Measurements from ENCODE around the gene SEPTIN11. TPM values are rescaled to one million over a fixed set of nuclear protein-coding genes. Genes with fewer than 3 reads are reported as not detected.

SEPTIN11 gene
- total RNA-seq: 10 to 100 TPM; 33.3 to 69.3 TPM

DNA sequence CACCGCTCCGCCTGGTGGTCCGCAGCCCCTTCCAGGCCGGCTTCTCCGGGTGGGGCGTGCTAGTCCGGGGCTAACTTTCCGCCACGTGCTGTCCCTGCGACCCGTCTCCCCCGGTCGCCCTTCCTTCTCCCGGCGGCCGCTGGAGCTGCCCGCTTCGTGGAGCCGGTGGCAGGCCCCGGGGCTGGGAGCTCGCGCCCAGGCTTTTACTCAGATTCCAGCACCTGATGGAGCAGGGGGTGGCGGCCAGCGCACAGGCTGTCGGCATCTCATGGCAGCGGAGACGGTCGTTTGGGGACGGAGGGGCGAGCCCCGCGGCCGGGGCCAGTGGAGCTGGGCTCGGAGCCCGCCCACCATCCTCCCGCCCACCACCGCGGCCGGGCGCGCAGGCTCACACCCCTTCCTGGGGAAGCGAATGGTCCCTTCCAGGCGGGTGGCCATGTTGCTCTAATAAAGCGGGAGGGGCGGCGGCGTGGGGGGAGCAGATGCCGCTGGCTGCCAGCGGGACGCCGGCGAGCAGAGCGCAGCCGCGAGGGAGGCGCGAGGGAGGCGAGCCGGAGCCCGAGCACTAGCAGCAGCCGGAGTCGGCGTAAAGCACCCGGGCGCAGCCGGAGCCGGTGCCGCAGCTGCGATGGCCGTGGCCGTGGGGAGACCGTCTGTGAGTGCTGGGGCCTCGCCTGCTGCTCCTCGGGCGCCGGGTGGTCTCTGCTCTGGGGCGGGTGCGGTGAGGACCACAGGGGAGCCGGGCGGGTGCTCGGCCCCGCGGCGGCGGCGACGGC lies at the start of gene SEPTIN11:
Gene SEPTIN11, plus strand, starts transcription at position 477 of the 776 bp plus-strand sequence. Its CDS starts 152 bp downstream, at position 629.
- CTCF ChIA-PET: interaction anchor here (0.8 to 1.1 kb wide), 2 partner anchors 31 to 96 kb away, joined by 4 to 5 read pairs; no protein-coding TSS in a partner anchor
- H3K27me3 Mint-ChIP-seq: peaks cover 36% of the 10 kb centered on the region

DNA sequence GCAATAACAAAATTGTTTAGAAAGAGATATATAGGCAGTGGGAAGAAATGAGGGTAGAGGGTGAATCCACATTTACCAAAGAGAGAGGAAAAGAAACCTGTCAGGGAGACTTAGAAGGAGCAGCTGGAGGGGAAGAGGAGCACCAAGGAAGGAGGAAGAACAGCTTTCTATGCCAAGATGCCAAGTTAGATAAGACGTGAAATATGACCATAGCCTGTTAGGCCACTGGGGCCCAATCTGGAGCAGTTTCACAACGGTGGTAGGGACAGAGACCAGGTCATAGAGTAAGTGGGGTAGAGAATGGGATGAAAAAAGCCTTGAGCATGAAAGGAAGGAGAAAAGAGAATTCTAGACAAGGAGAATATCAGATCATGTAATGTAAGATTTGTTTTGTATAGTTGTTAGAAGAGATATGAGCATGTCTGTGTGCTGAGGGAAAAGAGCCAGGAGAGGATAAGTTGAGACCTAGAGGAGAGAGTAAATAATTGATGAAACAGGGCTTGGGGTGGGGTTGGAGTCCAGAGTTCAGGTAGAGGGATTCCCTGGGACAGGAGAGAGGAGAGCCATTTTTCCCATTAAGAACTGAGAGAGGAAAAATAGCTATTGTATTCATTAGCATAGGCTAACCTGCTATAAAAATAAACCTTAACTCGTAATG lies 47.2 kb upstream of the SEPTIN11 start:
- CTCF ChIA-PET: no interaction called here
- DNase-seq (no peak), ATAC-seq (no peak)
- peaks cover 26% of the 10 kb centered on the region for H3K27me3 Mint-ChIP-seq
- no peak overlapping the region for H3K4me3 Mint-ChIP-seq
- H3K36me3 Mint-ChIP-seq: no peaks in the 10 kb centered on the region
- H3K4me1 Mint-ChIP-seq: peaks cover 9% of the 10 kb centered on the region
- H3K27ac Mint-ChIP-seq: no peak overlapping the region
- H3K9me3 Mint-ChIP-seq (ENCODE audit: low read depth): no peaks in the 10 kb centered on the region

More for the DNA sequence above, at the start of gene SEPTIN11:
- Mint-ChIP-seq H3K4me3 (peak within 1 kb of the TSS; percentile 87), H3K4me1 (peaks cover 17% of the 10 kb centered on the region), H3K9me3 (ENCODE audit: low read depth) (no peaks in the 10 kb centered on the region), H3K27ac (peak within 1 kb of the TSS; percentile 73), H3K36me3 (peaks cover 5% of the 10 kb centered on the region)
- ATAC-seq (peak; percentile 73), DNase-seq (peak; percentile 87)

DNA sequence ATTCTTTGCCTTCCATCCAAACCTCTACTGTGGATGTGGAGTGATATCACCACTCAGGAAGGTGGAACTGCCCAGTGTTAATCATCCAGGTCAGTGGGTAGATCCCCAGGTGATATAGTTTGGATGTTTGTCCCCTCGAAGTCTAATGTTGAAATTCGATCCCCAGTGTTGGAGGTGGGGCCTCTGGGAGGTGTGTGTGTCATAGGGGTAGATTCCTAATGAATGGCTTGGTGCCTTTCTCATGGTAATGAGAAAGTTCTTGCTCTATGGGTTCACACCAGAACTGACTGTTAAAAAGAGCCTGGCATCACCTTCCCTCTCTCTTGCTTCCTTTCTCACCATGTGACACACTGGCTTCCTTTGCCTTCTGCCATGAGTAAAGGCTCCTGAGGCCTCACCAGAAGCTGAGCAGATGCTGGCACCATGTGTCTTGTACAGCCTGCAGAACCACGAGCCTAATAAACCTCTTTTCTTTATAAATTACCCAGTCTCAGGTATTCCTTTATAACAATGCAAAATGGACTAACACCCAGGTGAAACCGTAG lies 44.8 kb upstream of the SEPTIN11 start:
- CTCF ChIA-PET: no interaction called here
- DNase-seq: no peak
- Mint-ChIP-seq H3K4me3 (no peak overlapping the region), H3K27ac (no peak overlapping the region), H3K27me3 (peaks cover 12% of the 10 kb centered on the region), H3K36me3 (no peaks in the 10 kb centered on the region), H3K9me3 (ENCODE audit: low read depth) (no peaks in the 10 kb centered on the region), H3K4me1 (no peaks in the 10 kb centered on the region)
- ATAC-seq: no peak

DNA sequence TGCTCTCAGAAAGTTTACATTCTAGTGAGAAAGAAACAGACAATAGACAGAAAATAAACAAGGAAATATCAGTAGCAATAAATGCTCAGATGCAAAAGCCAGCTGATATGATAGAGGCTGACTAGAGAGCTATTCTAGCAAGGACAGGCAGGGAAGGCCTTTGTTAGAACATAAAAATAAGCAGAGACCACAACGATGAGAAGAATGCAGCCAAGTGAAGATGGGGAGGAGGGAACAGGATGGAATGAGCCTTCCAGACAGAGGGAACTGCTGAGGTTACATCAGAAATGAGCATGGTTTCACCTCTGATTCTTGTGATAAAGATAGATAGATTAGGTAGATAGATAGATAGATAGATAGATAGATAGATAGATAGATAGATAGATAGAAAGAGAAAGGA lies 44.0 kb upstream of the SEPTIN11 start:
- ATAC-seq: no peak
- no peaks in the 10 kb centered on the region for H3K9me3 Mint-ChIP-seq (ENCODE audit: low read depth)
- H3K4me1 Mint-ChIP-seq: no peaks in the 10 kb centered on the region
- no peak overlapping the region for H3K27ac Mint-ChIP-seq
- no peaks in the 10 kb centered on the region for H3K36me3 Mint-ChIP-seq
- H3K27me3 Mint-ChIP-seq: peaks cover 12% of the 10 kb centered on the region
- CTCF ChIA-PET: no interaction called here
- no peak for DNase-seq
- no peak overlapping the region for H3K4me3 Mint-ChIP-seq

DNA sequence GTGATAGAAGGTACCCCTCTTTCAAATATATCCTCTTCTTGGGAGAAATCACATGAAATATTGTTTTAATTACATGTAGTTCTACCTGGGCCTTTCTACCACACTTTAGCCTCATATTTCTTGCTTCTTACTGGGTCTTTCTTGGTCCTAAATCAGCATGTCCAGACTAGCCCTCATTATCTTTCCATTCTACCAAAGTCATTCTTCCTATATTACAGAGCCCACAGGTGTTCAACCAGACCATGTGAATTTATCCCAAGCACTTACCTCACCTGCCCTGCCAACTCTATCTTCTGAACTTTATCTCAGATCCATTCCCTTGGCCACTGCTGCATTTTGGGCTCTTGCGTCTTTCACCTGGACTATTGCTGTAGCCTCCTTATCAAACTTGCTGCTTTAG lies 39.8 kb upstream of the SEPTIN11 start:
- CTCF ChIA-PET: no interaction called here
- H3K36me3 Mint-ChIP-seq: no peaks in the 10 kb centered on the region
- no peak overlapping the region for H3K4me3 Mint-ChIP-seq
- peaks cover 31% of the 10 kb centered on the region for H3K27me3 Mint-ChIP-seq
- H3K27ac Mint-ChIP-seq: no peak overlapping the region
- DNase-seq: no peak
- no peaks in the 10 kb centered on the region for H3K9me3 Mint-ChIP-seq (ENCODE audit: low read depth)
- no peak for ATAC-seq
- H3K4me1 Mint-ChIP-seq: no peaks in the 10 kb centered on the region

DNA sequence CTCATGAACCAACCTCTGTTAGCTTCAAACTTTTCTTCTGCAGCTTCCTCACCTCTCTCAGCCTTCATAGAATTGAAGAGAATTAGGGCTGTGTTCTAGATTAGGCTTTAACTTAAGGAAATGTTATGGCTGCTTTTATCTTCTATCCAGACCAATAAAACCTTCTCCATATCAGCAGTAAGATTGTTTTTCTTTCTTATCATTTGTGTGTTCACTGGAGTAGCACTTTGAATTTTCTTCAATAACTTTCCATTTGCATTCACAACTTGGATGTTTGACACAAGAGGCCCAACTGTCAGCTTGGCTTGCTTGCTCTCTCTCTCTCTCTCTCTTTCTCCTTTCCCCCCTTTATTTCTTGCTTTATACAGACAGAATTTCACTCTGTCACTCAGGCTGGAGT lies 28.8 kb upstream of the SEPTIN11 start:
- Mint-ChIP-seq H3K27ac (no peak overlapping the region), H3K4me1 (no peaks in the 10 kb centered on the region), H3K27me3 (no peaks in the 10 kb centered on the region), H3K36me3 (no peaks in the 10 kb centered on the region), H3K9me3 (ENCODE audit: low read depth) (no peaks in the 10 kb centered on the region), H3K4me3 (no peak overlapping the region)
- ATAC-seq (no peak), DNase-seq (no peak)
- CTCF ChIA-PET: no interaction called here

DNA sequence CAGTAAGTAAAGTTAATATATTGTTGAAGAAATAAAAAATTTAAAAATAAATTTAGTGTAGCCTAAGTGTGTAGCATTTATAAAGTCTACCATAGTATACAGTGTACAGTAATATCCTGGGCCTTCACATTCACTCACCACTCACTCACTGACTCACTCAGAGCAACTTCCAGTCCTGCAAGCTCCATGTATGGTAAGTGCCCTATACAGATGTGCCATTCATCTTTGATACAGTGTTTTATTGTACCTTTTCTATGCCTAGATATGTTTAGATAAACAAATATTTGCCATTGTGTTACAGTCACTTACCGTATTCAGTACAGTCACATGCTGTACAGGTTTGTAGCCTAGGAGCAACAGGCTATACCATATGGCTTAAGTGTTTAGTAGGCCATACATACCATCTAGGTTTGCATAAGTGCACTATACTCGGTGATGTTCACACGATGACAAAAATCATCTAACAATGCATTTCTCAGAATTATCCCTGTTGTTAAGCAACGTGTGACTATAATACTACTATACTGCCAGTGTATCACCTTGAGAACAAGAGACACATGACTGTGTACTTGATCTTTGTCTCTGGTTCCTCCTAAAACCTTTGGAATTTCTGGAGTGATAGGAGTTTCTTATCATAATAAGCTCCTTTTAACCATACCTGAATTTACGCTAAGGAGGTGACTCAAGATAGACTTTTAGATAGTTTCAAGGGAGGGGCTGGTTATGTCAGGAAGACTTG lies 25.8 kb upstream of the SEPTIN11 start:
- CTCF ChIA-PET: no interaction called here
- H3K36me3 Mint-ChIP-seq: no peaks in the 10 kb centered on the region
- peaks cover 4% of the 10 kb centered on the region for H3K27me3 Mint-ChIP-seq
- DNase-seq (no peak), ATAC-seq (no peak)
- H3K9me3 Mint-ChIP-seq (ENCODE audit: low read depth): no peaks in the 10 kb centered on the region
- H3K27ac Mint-ChIP-seq: no peak overlapping the region
- H3K4me3 Mint-ChIP-seq: no peak overlapping the region
- no peaks in the 10 kb centered on the region for H3K4me1 Mint-ChIP-seq

DNA sequence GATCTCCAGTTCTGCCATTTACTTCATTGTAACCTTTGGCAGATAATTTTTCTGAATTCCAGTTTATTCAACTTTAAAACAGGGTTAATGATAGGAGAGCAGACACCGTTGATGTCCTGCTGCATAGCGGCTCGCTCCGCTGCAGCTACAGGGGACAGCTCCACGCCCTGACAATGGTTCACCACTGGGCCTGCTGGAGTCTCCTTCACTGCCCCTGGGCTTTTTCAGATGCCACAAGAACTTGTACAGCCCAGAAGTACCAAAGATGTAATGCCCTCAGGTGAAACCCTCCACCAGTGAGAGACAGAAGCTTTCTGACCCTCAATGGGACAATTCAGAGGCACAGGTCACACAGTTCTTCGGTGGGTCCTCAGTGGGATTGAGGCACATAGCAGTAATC lies 22.7 kb upstream of the SEPTIN11 start:
- Mint-ChIP-seq H3K4me3 (no peak overlapping the region), H3K27me3 (peaks cover 4% of the 10 kb centered on the region), H3K27ac (no peak overlapping the region), H3K4me1 (no peaks in the 10 kb centered on the region), H3K36me3 (no peaks in the 10 kb centered on the region), H3K9me3 (ENCODE audit: low read depth) (no peaks in the 10 kb centered on the region)
- no peak for DNase-seq
- CTCF ChIA-PET: no interaction called here
- ATAC-seq: no peak

DNA sequence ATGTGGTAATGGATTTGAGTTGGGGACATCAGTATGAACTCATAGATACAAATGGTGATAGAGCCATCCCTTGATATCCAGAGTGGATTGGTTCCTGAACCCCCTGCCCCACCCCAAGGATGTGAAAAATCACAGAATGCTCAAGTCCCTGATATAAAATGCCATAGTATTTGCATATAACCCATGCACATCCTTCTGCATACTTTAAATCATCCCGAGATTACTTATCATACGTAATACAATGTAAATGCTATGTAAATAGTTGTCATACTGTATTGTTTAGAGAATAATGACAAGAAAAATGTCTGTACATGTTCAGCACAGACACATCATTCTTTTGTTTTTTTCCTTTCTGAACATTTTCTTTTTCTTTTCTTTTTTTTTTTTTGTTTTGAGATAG lies 18.9 kb upstream of the SEPTIN11 start:
- ATAC-seq (no peak), DNase-seq (no peak)
- Mint-ChIP-seq H3K27ac (no peak overlapping the region), H3K4me3 (no peak overlapping the region), H3K9me3 (ENCODE audit: low read depth) (no peaks in the 10 kb centered on the region), H3K36me3 (no peaks in the 10 kb centered on the region), H3K4me1 (no peaks in the 10 kb centered on the region), H3K27me3 (peaks cover 12% of the 10 kb centered on the region)
- CTCF ChIA-PET: no interaction called here

DNA sequence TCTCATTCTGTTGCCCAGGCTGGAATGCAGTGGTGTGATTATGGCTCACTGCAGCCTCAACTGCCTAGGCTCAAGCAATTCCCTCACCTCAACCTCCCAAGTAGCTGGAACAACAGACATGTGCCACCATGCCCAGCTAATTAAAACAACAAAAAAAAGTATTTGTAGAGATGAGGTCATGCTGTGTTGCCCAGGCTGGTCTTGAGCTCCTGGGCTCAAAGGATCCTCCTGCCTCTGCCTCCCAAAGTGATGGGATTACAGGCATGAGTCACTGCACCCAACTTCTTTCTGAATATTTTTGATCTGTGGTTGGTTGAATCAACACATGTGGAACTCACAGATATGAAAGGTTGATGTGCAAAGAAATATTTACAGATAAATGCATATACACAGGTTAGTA lies 18.5 kb upstream of the SEPTIN11 start:
- DNase-seq (no peak), ATAC-seq (no peak)
- H3K4me3 Mint-ChIP-seq: no peak overlapping the region
- no peaks in the 10 kb centered on the region for H3K4me1 Mint-ChIP-seq
- CTCF ChIA-PET: no interaction called here
- no peaks in the 10 kb centered on the region for H3K36me3 Mint-ChIP-seq
- H3K9me3 Mint-ChIP-seq (ENCODE audit: low read depth): no peaks in the 10 kb centered on the region
- H3K27ac Mint-ChIP-seq: no peak overlapping the region
- H3K27me3 Mint-ChIP-seq: peaks cover 12% of the 10 kb centered on the region

DNA sequence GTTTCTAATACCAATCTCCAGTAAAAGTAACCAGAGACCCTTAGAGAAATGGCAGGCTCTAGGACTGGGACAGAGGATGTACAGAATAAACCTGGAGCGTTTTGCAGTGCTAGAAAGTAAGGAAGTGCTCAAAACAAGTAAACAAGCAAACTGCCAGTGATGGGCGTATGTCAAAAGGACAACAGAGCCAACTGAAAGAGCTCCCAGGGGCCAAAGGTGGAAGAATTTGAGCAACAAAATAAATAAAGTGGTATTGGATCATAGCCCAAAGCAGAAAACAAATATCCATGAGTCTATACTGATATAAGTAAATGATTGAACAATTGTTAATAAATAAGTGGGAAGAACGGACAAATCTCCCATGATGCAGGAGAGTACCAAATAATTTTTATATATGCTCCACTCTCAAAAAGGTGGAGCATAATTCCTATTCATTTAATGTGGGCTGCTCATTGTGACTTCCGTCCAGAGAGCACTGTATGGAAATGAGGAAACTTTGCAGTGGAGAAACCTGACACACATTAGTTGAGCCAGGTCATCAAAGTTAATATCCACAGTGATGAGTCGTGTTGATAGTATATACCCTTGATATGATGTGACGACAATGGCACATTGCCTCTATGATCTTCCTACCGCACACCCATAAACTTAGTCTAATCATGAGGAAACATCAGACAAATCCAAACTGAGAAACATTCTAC lies 17.8 kb upstream of the SEPTIN11 start:
- Mint-ChIP-seq H3K27ac (no peak overlapping the region), H3K4me3 (no peak overlapping the region), H3K36me3 (no peaks in the 10 kb centered on the region), H3K4me1 (peaks cover 4% of the 10 kb centered on the region), H3K9me3 (ENCODE audit: low read depth) (no peaks in the 10 kb centered on the region), H3K27me3 (peaks cover 10% of the 10 kb centered on the region)
- ATAC-seq (no peak), DNase-seq (no peak)
- CTCF ChIA-PET: no interaction called here

DNA sequence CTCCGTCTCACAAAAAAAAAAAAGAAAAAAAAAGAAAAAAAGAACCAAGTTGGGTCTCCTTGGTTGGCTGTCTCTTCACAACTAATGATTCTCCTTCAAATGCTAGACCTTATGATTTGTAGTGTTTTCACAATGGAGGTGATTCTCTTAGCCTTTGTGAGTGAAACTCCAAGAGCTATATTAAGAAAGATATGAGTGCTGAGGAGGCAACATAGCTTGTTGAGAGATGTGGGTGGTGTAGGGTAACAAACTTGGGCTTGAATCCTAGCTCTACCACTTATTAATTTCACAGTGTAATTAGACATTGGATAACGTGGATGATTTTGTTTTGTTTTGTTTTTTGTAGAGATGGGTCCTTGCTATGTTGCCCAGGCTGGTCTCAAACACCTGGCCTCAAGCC lies 10.4 kb upstream of the SEPTIN11 start:
- Mint-ChIP-seq H3K36me3 (peaks cover 1% of the 10 kb centered on the region), H3K4me1 (peaks cover 10% of the 10 kb centered on the region), H3K4me3 (no peak overlapping the region), H3K9me3 (ENCODE audit: low read depth) (peaks cover 2% of the 10 kb centered on the region), H3K27ac (no peak overlapping the region), H3K27me3 (peaks cover 29% of the 10 kb centered on the region)
- ATAC-seq (no peak), DNase-seq (no peak)
- CTCF ChIA-PET: no interaction called here

DNA sequence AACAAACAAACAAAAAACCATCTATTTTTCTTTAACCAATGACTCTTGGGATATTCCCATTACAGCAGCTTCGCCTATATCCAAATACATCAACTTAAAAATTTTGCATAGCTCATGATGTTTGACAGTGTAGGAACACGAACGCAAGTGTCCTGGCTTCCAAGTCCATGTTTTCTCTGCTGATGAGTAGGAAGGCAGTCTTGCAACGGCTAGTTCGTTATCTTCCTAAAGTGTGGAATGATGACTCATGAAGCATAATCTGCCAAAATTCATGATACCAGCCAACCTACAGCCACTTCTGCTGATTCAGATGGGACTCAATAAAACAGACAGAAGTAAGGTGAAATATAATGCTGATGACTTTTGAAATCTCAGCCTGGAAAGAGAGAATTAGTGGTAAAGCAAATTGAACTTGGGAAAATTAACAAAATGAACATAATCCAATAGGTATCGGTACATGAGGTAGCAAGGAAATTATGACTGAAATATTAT lies 6.4 kb upstream of the SEPTIN11 start:
- Mint-ChIP-seq H3K4me3 (no peak overlapping the region), H3K27ac (no peak overlapping the region), H3K36me3 (peaks cover 1% of the 10 kb centered on the region), H3K9me3 (ENCODE audit: low read depth) (peaks cover 2% of the 10 kb centered on the region), H3K27me3 (peaks cover 29% of the 10 kb centered on the region), H3K4me1 (no peaks in the 10 kb centered on the region)
- DNase-seq: no peak
- ATAC-seq: no peak
- CTCF ChIA-PET: no interaction called here
